Right renal pelvis (tissue), 4 donors: ENCODE measurements around the gene ABCA4. TPM values are rescaled to one million over a fixed set of nuclear protein-coding genes. Genes with fewer than 3 reads are reported as not detected.

Source experiments
- DNase-seq, 4 donors: peaks; one replicate each; pipeline ENCODE4 v3.0.0-alpha.2; 2013; ENCODE audit warnings: low read depth in 4 of 4, low spot score in 3 of 4, missing footprints in 1 of 4
- polyA plus RNA-seq, 4 donors: library from polyadenylated mRNA; unstranded; fragments of 120-200 nt; gene quantifications; one replicate each; pipeline ENCODE4 v1.2.1, GENCODE V29; 2013; ENCODE audit not compliant: insufficient read length in 4 of 4

ABCA4 gene
- polyA plus RNA-seq, 4 donors, result 6.2 to 9.0 (median 8.0) TPM

GRCh38 chr1:94084547-94084946, 36.4 kb downstream of the ABCA4 start:
- no peak for DNase-seq

GRCh38 chr1:94084085-94084484, 36.9 kb downstream of the ABCA4 start:
- no peak for DNase-seq

GRCh38 chr1:94083681-94084080, 37.3 kb downstream of the ABCA4 start:
- DNase-seq, result no peak

- no peak for DNase-seq
These were observed 39.2 kb downstream of the ABCA4 start for GRCh38 chr1:94081566-94082344.

GRCh38 chr1:94079989-94080388, 41.0 kb downstream of the ABCA4 start:
- no peak for DNase-seq

- peak in 1 of 4 donors; percentile 82 for DNase-seq
These were observed 41.6 kb downstream of the ABCA4 start for GRCh38 chr1:94079080-94079940.

GRCh38 chr1:94072840-94073522, 48.0 kb downstream of the ABCA4 start:
- no peak for DNase-seq

GRCh38 chr1:94071976-94072375, 49.0 kb downstream of the ABCA4 start:
- DNase-seq, result no peak

GRCh38 chr1:94071391-94071790, 49.6 kb downstream of the ABCA4 start:
- DNase-seq, result no peak

GRCh38 chr1:94070865-94071264, 50.1 kb downstream of the ABCA4 start:
- no peak for DNase-seq

GRCh38 chr1:94069919-94070285, 51.0 kb downstream of the ABCA4 start:
- DNase-seq, result no peak

GRCh38 chr1:94068999-94069918, 51.7 kb downstream of the ABCA4 start:
- DNase-seq, result peak in 1 of 4 donors; percentile 67

- no peak for DNase-seq
These were observed 52.6 kb downstream of the ABCA4 start for GRCh38 chr1:94068096-94068998.

GRCh38 chr1:94067196-94067595, 53.8 kb downstream of the ABCA4 start:
- no peak for DNase-seq

GRCh38 chr1:94063379-94063778, 57.6 kb downstream of the ABCA4 start:
- peak in 3 of 4 donors; percentile 78 to 82 (median 81) for DNase-seq

- DNase-seq, result no peak
These were observed 59.2 kb downstream of the ABCA4 start for GRCh38 chr1:94061513-94062443.

GRCh38 chr1:94060720-94061119, 60.2 kb downstream of the ABCA4 start:
- DNase-seq, result no peak

GRCh38 chr1:94058766-94059165, 62.2 kb downstream of the ABCA4 start:
- no peak for DNase-seq
